GM18517 (cell line): ENCODE data around the gene EXOC3L1.

Experiments used
- ATAC-seq: cut with Tn5 transposase; IDR thresholded peaks from one replicate; pipeline ENCODE4 v1.9.1; 2021; ENCODE audit warnings: mild to moderate bottlenecking, moderate library complexity; ENCODE audit not compliant: unreplicated experiment

EXOC3L1 gene

GRCh38 chr16:67216612-67217490, 26.9 kb upstream of the EXOC3L1 start:
- no peak for ATAC-seq

GRCh38 chr16:67215706-67216105, 25.8 kb upstream of the EXOC3L1 start:
- ATAC-seq = no peak

GRCh38 chr16:67213197-67214019, 23.5 kb upstream of the EXOC3L1 start:
- no peak for ATAC-seq

- no peak for ATAC-seq
Measured at GRCh38 chr16:67212766-67213165, 22.8 kb upstream of the EXOC3L1 start.

- no peak for ATAC-seq
Measured at GRCh38 chr16:67211674-67212073, 21.7 kb upstream of the EXOC3L1 start.

- ATAC-seq = no peak
Measured at GRCh38 chr16:67210069-67210937, 20.4 kb upstream of the EXOC3L1 start.

GRCh38 chr16:67209565-67209964, 19.6 kb upstream of the EXOC3L1 start:
- ATAC-seq = no peak

- ATAC-seq = no peak
Measured at GRCh38 chr16:67208154-67208896, 18.4 kb upstream of the EXOC3L1 start.

- no peak for ATAC-seq
Measured at GRCh38 chr16:67207249-67208091, 17.5 kb upstream of the EXOC3L1 start.

GRCh38 chr16:67206838-67207248, 16.9 kb upstream of the EXOC3L1 start:
- no peak for ATAC-seq

- ATAC-seq = no peak
Measured at GRCh38 chr16:67206129-67206837, 16.3 kb upstream of the EXOC3L1 start.

GRCh38 chr16:67204076-67204475, 14.1 kb upstream of the EXOC3L1 start:
- ATAC-seq = no peak

GRCh38 chr16:67202956-67203493, 13.1 kb upstream of the EXOC3L1 start:
- no peak for ATAC-seq

- no peak for ATAC-seq
Measured at GRCh38 chr16:67202426-67202825, 12.5 kb upstream of the EXOC3L1 start.

- ATAC-seq = no peak
Measured at GRCh38 chr16:67201411-67202345, 11.7 kb upstream of the EXOC3L1 start.

GRCh38 chr16:67200491-67200890, 10.6 kb upstream of the EXOC3L1 start:
- no peak for ATAC-seq

- ATAC-seq = no peak
Measured at GRCh38 chr16:67199808-67200198, 9.9 kb upstream of the EXOC3L1 start.
